Suppressor macrophage treated with lipopolysaccharide for 1 hour (primary cell): ENCODE measurements around the gene RSAD1.
A peak's percentile ranks its signal among the peaks of the same experiment; 100 is the strongest.
"Not testable (repeated sequence)": the region's sequence is repeated elsewhere in the genome, so short reads cannot be mapped to it uniquely, and the experiment has no call there.

Experiments
- DNase-seq, 3 donors: peaks; one replicate each; pipeline ENCODE4 v3.0.0-alpha.2; 2020 to 2022

Gene RSAD1

GRCh38 chr17:50474523-50474922 lies 4.1 kb upstream of the RSAD1 start:
- no peak for DNase-seq

- DNase-seq: no peak
Measured at GRCh38 chr17:50475362-50475761, 3.3 kb upstream of the RSAD1 start.

GRCh38 chr17:50475775-50476544 lies 2.7 kb upstream of the RSAD1 start:
- DNase-seq: not testable (repeated sequence)

GRCh38 chr17:50476545-50477315 lies 1.9 kb upstream of the RSAD1 start:
- no peak for DNase-seq

- DNase-seq: no peak
Measured at GRCh38 chr17:50477976-50478375, 684 bp upstream of the RSAD1 start.

GRCh38 chr17:50479522-50480141 lies 972 bp downstream of the RSAD1 start:
- peak; percentile 84 to 86 (median 86) for DNase-seq

- no peak for DNase-seq
Measured at GRCh38 chr17:50480142-50480764, 1.6 kb downstream of the RSAD1 start.

GRCh38 chr17:50480854-50481490 lies 2.3 kb downstream of the RSAD1 start:
- peak; percentile 38 to 66 (median 54) for DNase-seq

GRCh38 chr17:50481648-50482047 lies 3.0 kb downstream of the RSAD1 start:
- no peak for DNase-seq

- no peak for DNase-seq
Measured at GRCh38 chr17:50482110-50482509, 3.5 kb downstream of the RSAD1 start.

GRCh38 chr17:50482516-50482915 lies 3.9 kb downstream of the RSAD1 start:
- DNase-seq: peak; percentile 93 to 95 (median 94)

- DNase-seq: no peak
Measured at GRCh38 chr17:50483266-50483665, 4.6 kb downstream of the RSAD1 start.

GRCh38 chr17:50484386-50485155 lies 5.9 kb downstream of the RSAD1 start:
- DNase-seq: no peak

GRCh38 chr17:50487213-50488096 lies 8.8 kb downstream of the RSAD1 start:
- no peak for DNase-seq

- DNase-seq: no peak
Measured at GRCh38 chr17:50488880-50489279, 10.2 kb downstream of the RSAD1 start.

- peak in 2 of 3 donors; percentile 22 to 47 for DNase-seq
Measured at GRCh38 chr17:50491505-50491904, 12.8 kb downstream of the RSAD1 start.

GRCh38 chr17:50492214-50492613 lies 13.6 kb downstream of the RSAD1 start:
- no peak for DNase-seq

- no peak for DNase-seq
Measured at GRCh38 chr17:50493744-50494143, 15.1 kb downstream of the RSAD1 start.

GRCh38 chr17:50495217-50495823 lies 16.7 kb downstream of the RSAD1 start:
- DNase-seq: no peak

GRCh38 chr17:50495918-50496317 lies 17.3 kb downstream of the RSAD1 start:
- no peak for DNase-seq
